Subcutaneous adipose tissue (tissue), 4 donors: ENCODE data around the gene POPDC3. TPM values are rescaled to one million over a fixed set of nuclear protein-coding genes. Genes with fewer than 3 reads are reported as not detected.

Experiments
- CTCF ChIP-seq: fragments of 450-650 bp; IDR thresholded peaks from one replicate; pipeline ENCODE4 v1.5.1; 2016; ENCODE audit warnings: low read depth, mild to moderate bottlenecking, control low read depth, antibody characterized with exemption, moderate library complexity
- total RNA-seq, 4 donors: library from RNA; depleted of rRNA; stranded (reverse); fragments of >200 nt; gene quantifications; one replicate each; pipeline ENCODE4 v1.1.0, GENCODE V29; 2016

POPDC3 gene
- total RNA-seq, 4 donors from 2014 or later = 0.68 to 1.1 TPM; not detected in 2

DNA sequence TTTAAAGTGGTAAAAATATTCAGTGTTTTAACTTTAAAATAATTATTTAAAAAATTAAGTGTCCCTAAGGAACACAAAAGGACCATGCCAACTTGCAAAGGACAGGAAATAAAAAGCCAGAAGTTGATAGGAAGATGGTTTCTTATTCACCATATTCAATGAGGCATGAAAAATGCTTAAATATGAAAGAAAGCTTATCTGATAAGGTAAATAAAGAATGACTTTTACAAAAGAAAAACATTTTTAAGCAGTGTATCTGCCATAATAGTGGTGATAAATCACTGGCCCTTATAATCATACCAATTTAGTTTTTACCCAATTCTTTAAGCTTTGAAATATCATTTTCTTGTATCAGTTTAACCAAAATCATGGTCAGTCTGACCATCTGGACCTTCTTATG is 33.5 kb upstream of the POPDC3 start:
- TF ChIP-seq CTCF = no peak

- TF ChIP-seq CTCF = no peak
Observed at GRCh38 chr6:105212587-105212986, 32.8 kb upstream of the POPDC3 start.

GRCh38 chr6:105211831-105212230 is 32.0 kb upstream of the POPDC3 start:
- no peak for TF ChIP-seq CTCF

GRCh38 chr6:105210932-105211531 is 31.2 kb upstream of the POPDC3 start:
- no peak for TF ChIP-seq CTCF

- no peak for TF ChIP-seq CTCF
Observed at GRCh38 chr6:105209950-105210706, 30.3 kb upstream of the POPDC3 start.

DNA sequence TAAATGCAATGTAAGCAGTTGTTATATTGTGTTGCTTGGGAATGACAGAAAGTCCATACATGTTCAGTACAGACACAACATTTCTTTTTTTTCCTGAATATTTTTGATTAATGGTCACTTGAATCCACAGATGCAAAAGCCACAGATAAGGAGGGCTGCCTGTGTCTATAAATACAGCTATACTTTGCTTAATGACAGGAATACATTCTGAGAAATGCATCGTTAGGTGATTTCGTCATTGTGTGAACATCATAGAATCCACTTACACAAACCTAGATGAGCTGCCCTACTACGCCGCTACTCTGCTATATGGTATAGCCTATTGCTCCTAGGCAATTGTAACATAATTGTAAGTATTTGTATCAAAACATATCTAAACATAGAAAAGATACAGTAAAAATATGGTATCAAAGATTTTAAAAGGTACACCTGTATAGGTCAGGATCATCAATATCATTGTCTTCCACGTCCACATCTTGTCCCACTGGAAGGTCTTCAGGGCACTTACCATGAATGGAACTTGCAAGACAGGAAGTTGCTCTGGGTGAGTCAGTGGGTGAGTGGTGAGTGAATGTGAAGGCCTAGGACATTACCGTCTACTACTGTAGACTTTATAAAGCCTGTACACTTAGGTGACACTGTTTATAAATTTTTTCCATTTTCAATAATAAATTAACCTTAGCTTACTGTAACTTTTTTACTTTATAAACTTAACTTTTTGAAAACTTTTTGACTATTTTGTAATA is 27.9 kb upstream of the POPDC3 start:
- no peak for TF ChIP-seq CTCF

DNA sequence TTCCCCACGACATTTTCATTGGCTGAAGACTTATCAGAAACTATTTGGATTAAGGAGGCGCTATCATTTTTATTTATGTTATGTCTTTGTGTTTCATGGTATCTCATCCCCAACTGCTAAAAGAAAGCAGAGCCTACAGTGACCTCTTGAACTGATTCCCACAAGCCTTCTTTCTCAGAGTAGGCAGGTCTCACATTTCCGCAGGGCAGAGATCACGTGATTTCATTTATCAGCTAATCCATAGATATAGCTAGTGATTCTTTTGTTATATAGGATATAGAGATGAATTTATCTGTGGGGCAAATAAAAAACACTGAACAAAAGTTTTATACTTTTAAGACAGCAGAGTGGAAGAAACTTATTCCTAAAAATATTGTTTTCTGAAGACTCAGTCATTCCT is 25.0 kb upstream of the POPDC3 start:
- no peak for TF ChIP-seq CTCF
